Tongue (tissue), 2 donors: ENCODE results near the gene CCL26. TPM values are rescaled to one million over a fixed set of nuclear protein-coding genes. Genes with fewer than 3 reads are reported as not detected.
A peak's percentile ranks its signal among the peaks of the same experiment; 100 is the strongest.
"Not testable (repeated sequence)": the region's sequence is repeated elsewhere in the genome, so short reads cannot be mapped to it uniquely, and the experiment has no call there.

Experiments
- DNase-seq: peaks from one replicate; pipeline ENCODE4 v3.0.0-alpha.2; 2015
- total RNA-seq: library from RNA; depleted of rRNA; stranded (reverse); fragments of >200 nt; gene quantifications from one replicate; pipeline ENCODE4 v1.2.3, GENCODE V29; 2014

The CCL26 gene
- total RNA-seq, 1 donor from 2014 or later, result not detected

DNA sequence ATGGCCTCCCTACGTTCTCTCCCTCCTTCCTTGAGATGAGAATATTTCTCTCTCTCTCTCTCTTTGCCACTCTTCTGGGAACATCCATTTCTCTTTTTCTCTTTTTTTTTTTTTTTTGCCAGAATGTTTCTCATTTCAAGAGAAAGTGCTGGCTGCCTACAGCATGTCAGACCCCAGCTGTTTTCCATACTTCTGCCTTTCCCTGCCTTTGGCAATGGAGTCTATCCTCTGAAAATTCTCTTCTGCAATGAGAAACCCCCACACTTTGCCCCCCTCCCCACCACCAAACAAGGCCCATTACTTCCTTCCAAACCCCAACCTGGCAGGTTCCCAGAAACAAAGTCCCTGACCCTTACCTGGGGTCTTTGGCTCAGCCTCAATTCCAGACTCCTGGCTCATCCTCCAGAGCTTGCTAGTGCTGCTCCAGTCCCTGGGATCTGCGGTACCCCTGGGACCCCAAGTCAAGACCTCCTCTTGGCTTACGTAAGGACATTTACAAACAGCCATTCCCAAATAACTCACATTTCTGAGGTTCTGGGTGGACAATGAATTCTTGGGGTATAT, 17.4 kb upstream of the CCL26 start:
- DNase-seq, result peak; percentile 80

GRCh38 chr7:75788154-75788847, 16.3 kb upstream of the CCL26 start:
- DNase-seq, result not testable (repeated sequence)

GRCh38 chr7:75783058-75783457, 11.0 kb upstream of the CCL26 start:
- not testable (repeated sequence) for DNase-seq

DNA sequence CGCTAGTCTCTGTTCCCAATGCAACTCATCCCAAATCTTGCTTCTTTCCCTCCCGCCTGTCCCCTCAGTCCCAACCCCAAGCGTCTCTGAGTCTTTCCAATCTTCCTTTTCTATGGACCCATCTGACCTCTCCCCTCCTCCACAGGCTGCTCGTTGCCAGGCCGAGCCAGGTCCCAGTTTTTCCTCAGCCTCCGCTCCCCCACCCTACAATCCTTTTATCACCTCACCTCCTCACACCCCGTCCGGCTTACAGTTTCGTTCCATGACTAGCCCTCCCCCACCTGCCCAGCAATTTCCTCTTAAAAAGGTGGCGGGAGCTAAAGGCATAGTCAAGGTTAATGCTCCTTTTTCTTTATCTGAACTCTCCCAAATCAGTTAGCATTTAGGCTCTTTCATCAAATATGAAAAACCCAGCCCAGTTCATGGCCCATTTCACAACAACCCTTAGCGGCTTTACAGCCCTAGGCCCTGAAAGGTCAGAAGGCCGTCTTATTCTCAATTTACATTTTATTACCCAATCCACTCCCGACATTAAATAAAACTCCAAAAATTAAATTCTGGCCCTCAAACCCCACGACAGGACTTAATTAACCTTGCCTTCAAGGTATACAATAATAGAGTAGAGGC, 8.7 kb upstream of the CCL26 start:
- DNase-seq, result not testable (repeated sequence)

- not testable (repeated sequence) for DNase-seq
Observed at GRCh38 chr7:75779516-75779915, 7.5 kb upstream of the CCL26 start.

- DNase-seq, result not testable (repeated sequence)
Observed at GRCh38 chr7:75779035-75779434, 7.0 kb upstream of the CCL26 start.

GRCh38 chr7:75776295-75776971, 4.4 kb upstream of the CCL26 start:
- DNase-seq, result no peak

GRCh38 chr7:75773958-75774357, 1.9 kb upstream of the CCL26 start:
- not testable (repeated sequence) for DNase-seq

DNA sequence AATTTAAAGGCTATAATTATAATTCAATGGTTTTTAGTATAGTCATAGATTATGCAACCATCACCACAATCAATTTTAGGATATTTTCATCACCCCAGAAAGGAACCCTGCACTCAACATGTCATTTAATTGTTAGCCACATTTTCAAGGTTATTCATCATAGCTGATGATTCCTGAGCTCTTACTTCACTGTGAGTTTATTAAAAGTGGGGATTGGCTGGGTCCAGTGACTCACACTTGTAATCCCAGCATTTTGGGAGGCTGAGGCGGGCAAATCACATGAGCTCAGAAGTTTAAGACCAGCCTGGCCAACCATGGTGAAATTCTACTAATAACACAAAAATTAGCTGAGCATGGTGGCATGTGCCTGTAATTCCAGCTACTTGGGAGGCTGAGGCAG, 787 bp downstream of the CCL26 start:
- DNase-seq, result no peak

DNA sequence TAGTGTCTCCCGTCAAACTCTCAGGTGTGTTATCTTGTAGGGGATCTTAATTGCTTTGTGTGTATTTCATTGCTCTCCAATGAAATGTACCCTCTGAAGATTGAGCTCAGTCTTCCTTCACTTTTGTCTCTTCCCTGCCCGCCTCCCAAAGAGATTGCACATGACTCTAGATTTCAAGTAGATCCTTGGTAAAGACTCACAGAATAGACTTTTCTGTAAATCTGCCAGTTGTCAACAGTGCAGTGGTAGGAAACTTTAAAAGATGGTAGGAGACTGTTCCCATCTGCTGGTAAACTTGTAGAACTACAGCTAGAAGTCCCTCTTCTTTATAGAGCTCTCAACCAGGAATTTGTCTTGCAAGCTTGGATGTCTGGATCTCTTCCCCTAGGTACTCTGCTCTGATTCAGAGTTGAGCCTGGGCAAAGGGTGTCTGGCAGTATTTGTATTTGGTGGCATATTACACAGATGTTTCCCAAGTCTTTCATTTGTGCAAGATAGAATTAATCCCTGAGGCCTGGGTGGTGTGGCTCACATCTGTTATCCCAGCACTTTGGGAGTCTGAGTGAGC, 9.6 kb downstream of the CCL26 start:
- DNase-seq, result peak; percentile 82

DNA sequence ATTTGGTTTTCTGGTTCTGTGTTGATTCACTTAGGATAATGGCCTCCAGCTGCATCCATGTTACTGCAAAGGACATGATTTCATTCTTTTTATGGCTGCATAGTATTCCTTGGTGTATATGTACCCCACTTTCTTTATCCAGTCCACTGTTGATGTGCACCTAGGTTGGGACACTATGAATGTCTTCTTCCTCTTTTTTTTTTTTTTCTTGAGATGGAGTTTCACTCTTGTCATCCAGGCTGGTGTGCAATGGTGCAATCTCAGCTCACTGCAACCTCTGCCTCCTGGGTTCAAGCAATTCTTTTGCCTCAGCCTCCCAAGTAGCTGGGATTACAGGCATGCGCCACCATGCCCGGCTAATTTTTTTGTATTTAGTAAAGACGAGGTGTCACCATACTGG, 10.2 kb downstream of the CCL26 start:
- not testable (repeated sequence) for DNase-seq

DNA sequence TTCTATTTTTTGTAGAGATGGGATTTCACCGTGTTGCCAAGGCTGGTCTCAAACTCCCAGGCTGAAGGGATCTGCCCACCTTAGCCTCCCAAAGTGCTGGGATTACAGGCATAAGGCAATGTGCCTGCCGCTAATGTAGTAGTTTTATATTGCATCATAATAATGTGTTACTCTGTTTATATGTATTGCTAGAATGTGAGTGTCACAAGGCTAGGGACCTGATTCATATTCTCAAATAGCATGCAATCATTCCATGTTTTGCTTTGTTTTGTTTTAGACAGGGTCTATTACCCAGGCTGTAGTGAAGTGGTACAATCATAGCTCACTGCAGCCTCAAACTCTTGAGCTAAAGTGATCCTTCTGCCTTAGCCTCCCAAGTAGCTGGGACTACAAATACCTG, 13.5 kb downstream of the CCL26 start:
- no peak for DNase-seq

GRCh38 chr7:75757860-75758259, 14.2 kb downstream of the CCL26 start:
- DNase-seq, result no peak

DNA sequence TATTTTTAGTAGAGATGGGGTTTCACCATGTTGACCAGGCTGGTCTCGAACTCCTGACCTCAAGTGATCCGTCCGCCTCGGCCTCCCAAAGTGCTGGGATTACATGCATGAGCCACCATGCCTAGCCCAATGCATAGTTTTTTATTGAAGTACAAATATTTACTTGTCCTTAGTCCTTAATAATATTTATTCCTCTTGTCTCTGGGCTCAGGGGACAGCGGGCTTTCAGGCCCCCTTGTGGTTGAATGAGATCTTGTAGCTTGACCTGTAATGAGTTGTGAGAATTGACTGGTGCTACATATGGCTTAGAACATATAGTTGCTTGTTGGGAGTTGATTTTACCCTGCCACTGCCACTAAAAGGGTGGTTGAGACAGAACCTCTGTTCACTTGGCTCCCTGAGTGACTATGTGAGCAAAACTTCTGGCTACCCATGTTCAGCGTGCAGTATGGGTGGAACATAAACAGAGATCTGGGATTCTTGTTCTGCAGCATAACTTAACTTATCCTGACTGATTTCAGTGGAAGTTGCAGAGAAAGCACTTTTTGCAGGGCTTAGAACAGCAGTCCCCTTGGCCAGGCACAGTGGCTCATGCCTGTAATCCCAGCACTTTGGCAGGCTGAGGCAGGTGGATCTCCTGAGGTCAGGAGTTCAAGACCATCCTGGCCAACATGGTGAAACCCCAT, 14.9 kb downstream of the CCL26 start:
- no peak for DNase-seq

GRCh38 chr7:75756206-75756990, 15.6 kb downstream of the CCL26 start:
- no peak for DNase-seq

DNA sequence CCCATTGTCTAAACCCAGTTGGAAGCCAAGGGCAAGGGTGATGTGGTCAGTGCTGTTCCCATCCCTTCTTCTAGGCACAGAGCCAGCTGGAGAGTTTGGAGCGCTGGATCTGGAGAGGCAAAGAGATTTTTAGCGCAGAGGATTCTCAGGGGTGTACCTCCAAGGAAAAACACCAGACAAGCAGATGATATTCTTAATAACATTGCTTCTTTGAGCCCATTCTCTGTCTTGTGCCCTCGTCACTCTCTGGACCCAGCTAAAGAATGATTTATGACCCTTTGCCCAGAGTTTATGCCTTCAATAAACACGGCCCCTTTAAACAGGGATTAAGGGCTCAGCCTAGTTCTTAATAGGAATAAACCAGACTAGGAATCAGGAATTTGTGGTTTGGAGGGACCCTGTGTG, 28.6 kb downstream of the CCL26 start:
- DNase-seq, result no peak

DNA sequence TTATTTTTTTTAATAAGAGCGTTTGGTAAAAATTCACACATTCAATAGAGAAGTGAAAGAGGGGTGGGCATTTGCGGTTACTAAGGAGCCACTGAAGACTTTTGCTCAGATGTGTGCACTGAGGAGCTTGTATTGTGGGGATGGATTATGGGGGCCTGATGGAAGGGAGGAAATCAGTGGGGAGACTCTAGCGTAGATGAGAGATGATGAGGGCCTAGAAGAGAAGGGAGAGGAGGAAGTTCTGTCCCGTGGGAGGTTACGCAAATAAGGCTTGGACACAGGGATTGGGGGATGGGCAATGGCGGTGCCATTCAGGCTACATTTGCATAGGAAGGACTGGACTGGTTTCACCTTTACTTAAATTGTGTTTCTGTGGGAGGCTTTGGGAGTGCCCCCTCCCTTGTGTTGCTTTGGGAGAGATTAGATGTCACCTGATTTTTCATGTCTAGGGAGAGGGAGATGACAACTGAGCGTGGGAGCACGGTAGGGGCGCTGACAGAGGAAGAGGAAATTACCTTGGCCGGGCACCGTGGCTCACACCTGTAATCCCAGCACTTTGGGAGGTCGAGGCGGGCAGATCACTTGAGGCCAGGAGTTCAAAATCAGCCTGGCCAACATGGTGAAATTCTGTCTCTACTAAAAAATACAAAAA, 31.0 kb downstream of the CCL26 start:
- no peak for DNase-seq

DNA sequence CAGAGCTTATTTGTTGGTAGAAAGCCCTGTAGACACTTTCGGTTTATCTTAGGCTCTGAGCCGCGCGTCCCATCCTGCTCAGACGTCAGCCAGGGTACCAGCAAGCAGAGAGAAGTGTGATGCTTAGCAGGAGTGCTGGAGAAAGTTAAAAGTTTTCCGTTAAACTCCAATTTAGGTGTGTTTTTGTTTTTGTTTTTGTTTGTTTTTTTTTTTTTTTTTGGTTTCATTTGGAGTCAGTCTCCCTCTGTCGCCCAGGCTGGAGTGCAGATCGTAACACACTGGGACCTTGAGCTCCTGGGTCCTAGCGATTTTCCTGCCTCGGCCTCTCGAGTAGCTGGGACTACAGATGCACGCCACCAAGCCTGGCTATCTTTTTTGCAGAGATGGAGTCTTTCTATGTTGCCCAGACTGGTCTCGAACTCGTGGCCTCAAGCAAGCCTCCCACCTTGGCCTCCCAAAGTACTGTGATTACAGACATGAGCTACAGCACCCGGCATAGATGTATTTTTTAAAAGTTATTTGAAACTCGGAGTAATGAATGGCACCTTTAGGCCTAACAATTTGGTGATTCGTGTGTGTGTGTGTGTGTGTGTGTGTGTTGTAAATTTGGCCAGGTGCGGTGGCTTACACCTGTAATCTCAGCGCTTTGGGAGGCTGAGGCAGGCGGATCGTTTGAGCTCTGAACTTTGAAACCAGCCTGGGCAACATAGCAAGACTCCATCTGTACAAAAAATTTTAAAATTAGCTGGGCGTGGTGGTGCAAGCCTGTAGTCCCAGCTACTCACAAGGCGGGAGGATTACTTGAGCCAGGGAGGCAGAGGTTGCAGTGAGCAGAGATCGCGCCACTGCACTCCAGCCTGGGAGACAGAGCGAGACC, 32.0 kb downstream of the CCL26 start:
- peak; percentile 63 for DNase-seq

GRCh38 chr7:75738975-75739795, 32.8 kb downstream of the CCL26 start:
- DNase-seq, result peak; percentile 99
